ENCODE measurements around the gene ZNF469.

Gene ZNF469

GRCh38 chr16:88387941-88388627 is 5.3 kb downstream of the ZNF469 start:
- DNase-seq (ENCODE audit: extremely low read depth, low read depth) = no peak
- no peak for TF ChIP-seq CTCF (IDR thresholded peaks at IDR 0.05; ENCODE audit: low read depth, low read length)

DNA sequence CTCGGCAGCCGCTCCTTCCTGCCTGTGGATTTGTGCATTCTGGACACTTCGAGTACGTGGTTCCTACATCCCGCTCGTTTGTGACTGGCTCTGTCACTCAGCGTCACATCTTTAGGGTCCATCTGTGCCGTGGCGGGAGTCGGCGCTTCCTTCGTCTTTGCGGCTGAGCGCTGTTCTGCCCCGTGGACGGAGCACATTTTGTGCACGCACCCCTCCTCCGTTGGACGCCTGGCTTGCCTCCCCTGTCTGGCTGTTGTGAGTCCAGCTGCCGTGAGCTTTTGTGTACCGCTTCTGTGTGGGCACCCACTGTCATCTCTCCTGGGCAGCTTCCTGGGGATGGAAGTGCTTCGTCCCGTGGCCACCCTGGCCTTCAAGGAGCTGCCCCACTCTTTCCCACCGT is 6.4 kb downstream of the ZNF469 start:
- TF ChIP-seq CTCF (IDR thresholded peaks at IDR 0.05; ENCODE audit: low read depth, low read length) = no peak
- DNase-seq (ENCODE audit: extremely low read depth, low read depth) = no peak

DNA sequence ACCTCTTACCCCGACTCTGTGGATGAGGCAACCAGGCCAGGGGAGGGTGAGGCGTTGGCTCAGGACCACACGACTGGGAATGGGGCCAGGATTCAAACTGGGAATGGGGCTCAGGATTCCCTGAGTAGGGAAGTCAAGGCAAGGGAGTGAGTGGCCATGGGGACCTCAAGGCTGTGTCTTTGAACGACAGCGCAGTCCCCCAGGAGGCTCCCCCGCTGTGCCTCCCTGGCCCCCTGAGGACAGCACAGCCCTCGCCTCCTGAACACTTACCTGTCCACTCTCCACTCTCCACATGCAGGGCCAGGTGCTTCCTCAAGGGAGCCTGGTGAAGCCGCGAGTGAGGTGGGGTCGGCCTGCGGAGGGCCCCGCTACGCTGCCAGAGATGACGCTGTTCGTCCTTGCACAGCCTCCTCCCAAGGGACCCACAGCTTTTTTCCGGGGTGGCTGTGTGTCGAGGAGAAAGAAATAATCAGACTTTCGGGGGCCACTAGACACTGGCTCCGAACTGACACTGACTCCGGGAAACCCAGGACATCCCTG is 6.9 kb downstream of the ZNF469 start:
- DNase-seq (ENCODE audit: extremely low read depth, low read depth) = no peak
- no peak for TF ChIP-seq CTCF (IDR thresholded peaks at IDR 0.05; ENCODE audit: low read depth, low read length)

- no peak for TF ChIP-seq CTCF (IDR thresholded peaks at IDR 0.05; ENCODE audit: low read depth, low read length)
- no peak for DNase-seq (ENCODE audit: extremely low read depth, low read depth)
Measured at GRCh38 chr16:88390265-88390664, 7.5 kb downstream of the ZNF469 start.

DNA sequence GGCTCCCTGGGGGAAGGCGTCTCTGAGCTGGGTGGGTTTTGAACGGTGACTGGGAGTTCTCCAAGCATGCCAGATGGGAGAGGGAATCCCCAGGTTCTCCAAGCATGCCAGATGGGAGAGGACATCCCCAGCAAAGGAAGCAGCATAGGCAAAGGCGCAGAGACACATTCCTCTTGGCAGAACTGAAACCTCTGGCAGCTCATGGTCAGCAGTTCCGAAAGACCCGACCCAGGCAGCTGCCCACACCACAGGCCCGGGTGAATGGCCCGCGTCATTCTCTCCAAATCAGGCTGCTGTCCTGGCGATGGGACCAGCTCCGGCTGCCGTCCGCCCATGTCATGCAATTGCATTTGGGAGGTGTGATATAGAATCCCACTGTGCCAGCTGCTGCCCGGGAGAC is 8.0 kb downstream of the ZNF469 start:
- no peak for TF ChIP-seq CTCF (IDR thresholded peaks at IDR 0.05; ENCODE audit: low read depth, low read length)
- DNase-seq (ENCODE audit: extremely low read depth, low read depth) = no peak

GRCh38 chr16:88391144-88391850 is 8.5 kb downstream of the ZNF469 start:
- no peak for TF ChIP-seq CTCF (IDR thresholded peaks at IDR 0.05; ENCODE audit: low read depth, low read length)
- no peak for DNase-seq (ENCODE audit: extremely low read depth, low read depth)

DNA sequence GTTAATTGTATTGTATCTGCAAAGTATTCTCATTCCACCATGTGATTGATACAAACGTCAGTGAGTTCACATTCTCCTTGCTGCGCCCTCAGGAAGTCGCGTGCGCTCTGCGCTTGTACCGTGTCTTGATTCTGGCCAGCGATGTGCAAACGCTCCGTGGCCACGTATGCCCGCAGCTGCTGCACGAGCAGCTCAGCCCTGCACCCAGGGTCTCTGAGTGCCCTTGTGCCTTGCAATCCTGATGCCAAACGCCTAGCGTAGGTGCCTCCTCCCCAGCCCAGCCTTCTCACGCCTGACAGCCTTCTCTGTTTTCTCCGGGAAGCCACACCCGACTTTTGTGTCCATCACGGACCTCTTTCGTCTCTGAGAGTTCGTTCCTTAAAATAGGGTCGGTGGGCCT is 9.4 kb downstream of the ZNF469 start:
- no peak for DNase-seq (ENCODE audit: extremely low read depth, low read depth)
- no peak for TF ChIP-seq CTCF (IDR thresholded peaks at IDR 0.05; ENCODE audit: low read depth, low read length)
